ENCODE results near the gene DENND4B.

DENND4B gene

DNA sequence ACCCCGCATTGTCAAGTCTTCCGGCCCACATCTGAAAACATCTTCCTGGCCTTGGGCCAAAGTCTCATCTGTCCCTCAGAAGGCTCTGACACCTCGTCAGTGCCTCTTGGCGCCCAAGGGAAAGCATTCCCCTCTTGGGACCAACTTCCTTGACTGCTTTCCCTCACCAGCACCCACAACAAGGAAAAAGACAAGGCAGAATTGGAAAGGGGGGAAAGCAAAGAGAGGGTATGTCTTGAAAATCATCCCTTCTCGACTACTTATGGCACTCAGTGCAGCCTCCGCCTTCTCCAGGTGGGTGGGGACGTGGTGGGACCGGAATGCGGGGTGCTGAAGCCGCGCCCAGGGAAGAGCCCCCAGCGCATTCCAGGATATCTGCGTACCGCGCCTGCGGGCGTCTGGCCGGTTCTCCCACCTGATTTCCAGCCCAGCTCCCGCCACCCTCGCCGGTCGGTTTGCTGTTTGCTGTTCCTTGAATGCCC, 17.4 kb upstream of the DENND4B start:
- peaks cover 6% of the 10 kb centered on the region for H3K36me3 ChIP-seq (ENCODE audit: control insufficient read depth, insufficient read depth, low read length)
- no peaks in the 10 kb centered on the region for H3K27me3 ChIP-seq (replicated peaks; ENCODE audit: control insufficient read depth, insufficient read depth, low read length)
- peak overlapping the region; percentile 81 for H3K4me3 ChIP-seq (replicated peaks; ENCODE audit: low read depth, low read length)
- TF ChIP-seq, protein P1, sequence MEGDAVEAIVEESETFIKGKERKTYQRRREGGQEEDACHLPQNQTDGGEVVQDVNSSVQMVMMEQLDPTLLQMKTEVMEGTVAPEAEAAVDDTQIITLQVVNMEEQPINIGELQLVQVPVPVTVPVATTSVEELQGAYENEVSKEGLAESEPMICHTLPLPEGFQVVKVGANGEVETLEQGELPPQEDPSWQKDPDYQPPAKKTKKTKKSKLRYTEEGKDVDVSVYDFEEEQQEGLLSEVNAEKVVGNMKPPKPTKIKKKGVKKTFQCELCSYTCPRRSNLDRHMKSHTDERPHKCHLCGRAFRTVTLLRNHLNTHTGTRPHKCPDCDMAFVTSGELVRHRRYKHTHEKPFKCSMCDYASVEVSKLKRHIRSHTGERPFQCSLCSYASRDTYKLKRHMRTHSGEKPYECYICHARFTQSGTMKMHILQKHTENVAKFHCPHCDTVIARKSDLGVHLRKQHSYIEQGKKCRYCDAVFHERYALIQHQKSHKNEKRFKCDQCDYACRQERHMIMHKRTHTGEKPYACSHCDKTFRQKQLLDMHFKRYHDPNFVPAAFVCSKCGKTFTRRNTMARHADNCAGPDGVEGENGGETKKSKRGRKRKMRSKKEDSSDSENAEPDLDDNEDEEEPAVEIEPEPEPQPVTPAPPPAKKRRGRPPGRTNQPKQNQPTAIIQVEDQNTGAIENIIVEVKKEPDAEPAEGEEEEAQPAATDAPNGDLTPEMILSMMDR (IDR thresholded peaks at IDR 0.05; ENCODE audit: insufficient read depth, low read length, poor library complexity, severe bottlenecking), result no peak
- no peak for DNase-seq (ENCODE audit: extremely low read depth, insufficient read length)

- DNase-seq (ENCODE audit: extremely low read depth, insufficient read length), result peak; percentile 94
- TF ChIP-seq, protein P1 (IDR thresholded peaks at IDR 0.05; ENCODE audit: insufficient read depth, low read length, poor library complexity, severe bottlenecking), result no peak
- Histone ChIP-seq H3K4me3 (replicated peaks; ENCODE audit: low read depth, low read length) (peak within 1 kb of the TSS; percentile 81), H3K36me3 (ENCODE audit: control insufficient read depth, insufficient read depth, low read length) (peaks cover 6% of the 10 kb centered on the region), H3K27me3 (replicated peaks; ENCODE audit: control insufficient read depth, insufficient read depth, low read length) (no peaks in the 10 kb centered on the region)
These were observed 16.7 kb upstream of the DENND4B start, which contains the start of gene SLC39A1 for GRCh38 chr1:153963030-153963849. Gene SLC39A1 (minus strand): TSS chr1:153963537. CDS start chr1:153962715, 822 bp downstream.

DNA sequence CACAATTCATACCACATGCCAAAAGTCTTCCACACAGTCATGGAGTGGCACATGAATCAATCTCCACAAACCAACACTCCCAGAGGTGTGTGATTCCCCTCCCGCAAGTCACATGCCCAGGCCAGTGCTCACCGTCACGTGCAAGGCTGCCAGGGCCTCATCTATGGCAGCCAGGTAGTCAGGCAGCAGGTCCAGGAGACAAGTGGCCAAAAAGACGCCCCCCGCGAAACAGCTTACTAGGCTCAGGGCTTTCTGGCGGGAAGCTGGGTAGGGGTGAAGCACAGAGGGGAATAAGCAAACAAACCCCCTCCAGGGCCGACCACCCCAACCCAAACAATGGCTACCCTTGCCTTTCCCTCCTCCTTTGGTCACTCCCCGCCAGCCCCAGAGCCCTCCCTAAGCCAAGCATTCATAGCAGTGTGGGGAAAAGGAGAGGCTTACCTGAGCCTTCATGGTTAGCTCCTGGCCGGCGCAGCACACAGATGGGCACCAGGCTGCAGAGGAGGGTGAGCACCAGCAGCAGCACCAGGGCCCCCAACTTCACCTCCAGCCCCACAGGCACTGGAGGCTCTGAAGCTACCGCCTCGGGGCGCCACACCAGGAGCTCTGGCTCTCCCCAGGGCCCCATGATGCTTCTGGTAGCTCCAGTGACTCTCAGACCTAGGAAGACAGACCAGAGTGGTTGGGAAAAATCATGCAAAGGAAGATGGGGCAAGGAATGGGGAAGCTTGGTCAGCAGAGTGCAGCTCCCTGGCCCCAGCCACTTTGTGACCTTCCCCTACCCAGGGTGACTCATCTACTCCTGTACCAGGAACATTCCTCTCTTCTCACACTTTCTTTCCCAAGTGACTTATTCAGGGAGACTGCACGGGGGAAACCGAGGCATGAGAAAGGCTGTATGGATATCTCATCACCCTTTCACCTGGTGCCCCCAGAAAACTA, 15.8 kb upstream of the DENND4B start:
- Histone ChIP-seq H3K4me3 (replicated peaks; ENCODE audit: low read depth, low read length) (peak overlapping the region; percentile 81), H3K36me3 (ENCODE audit: control insufficient read depth, insufficient read depth, low read length) (peaks cover 6% of the 10 kb centered on the region), H3K27me3 (replicated peaks; ENCODE audit: control insufficient read depth, insufficient read depth, low read length) (no peaks in the 10 kb centered on the region)
- DNase-seq (ENCODE audit: extremely low read depth, insufficient read length), result no peak
- TF ChIP-seq, protein P1 (IDR thresholded peaks at IDR 0.05; ENCODE audit: insufficient read depth, low read length, poor library complexity, severe bottlenecking), result no peak

DNA sequence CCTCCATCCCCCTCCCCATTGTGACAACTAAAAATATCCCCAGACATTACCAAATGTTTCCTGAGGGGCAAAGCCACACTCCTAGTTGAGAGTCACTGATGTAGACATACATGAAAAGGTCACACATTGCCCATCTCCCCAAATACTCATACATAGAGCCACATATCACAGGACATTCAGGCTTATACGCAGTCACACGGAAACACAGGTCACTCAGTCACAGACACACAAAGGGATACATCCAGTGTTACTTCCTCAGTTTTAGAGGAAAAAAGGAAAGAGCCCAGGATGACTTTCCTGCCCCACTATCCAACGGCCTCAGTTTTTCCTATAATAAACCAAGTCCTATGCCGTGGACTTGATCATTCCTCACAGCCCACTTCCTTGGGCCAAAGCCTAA, 14.9 kb upstream of the DENND4B start:
- peak overlapping the region; percentile 81 for H3K4me3 ChIP-seq (replicated peaks; ENCODE audit: low read depth, low read length)
- TF ChIP-seq, protein P1 (IDR thresholded peaks at IDR 0.05; ENCODE audit: insufficient read depth, low read length, poor library complexity, severe bottlenecking), result no peak
- peaks cover 6% of the 10 kb centered on the region for H3K36me3 ChIP-seq (ENCODE audit: control insufficient read depth, insufficient read depth, low read length)
- no peak for DNase-seq (ENCODE audit: extremely low read depth, insufficient read length)
- H3K27me3 ChIP-seq (replicated peaks; ENCODE audit: control insufficient read depth, insufficient read depth, low read length), result no peaks in the 10 kb centered on the region

GRCh38 chr1:153960206-153960605, 13.7 kb upstream of the DENND4B start:
- no peak overlapping the region for H3K4me3 ChIP-seq (replicated peaks; ENCODE audit: low read depth, low read length)
- TF ChIP-seq, protein P1 (IDR thresholded peaks at IDR 0.05; ENCODE audit: insufficient read depth, low read length, poor library complexity, severe bottlenecking), result no peak
- H3K36me3 ChIP-seq (ENCODE audit: control insufficient read depth, insufficient read depth, low read length), result peaks cover 9% of the 10 kb centered on the region
- DNase-seq (ENCODE audit: extremely low read depth, insufficient read length), result no peak
- no peaks in the 10 kb centered on the region for H3K27me3 ChIP-seq (replicated peaks; ENCODE audit: control insufficient read depth, insufficient read depth, low read length)
